Epithelial cell of esophagus (primary cell): Measurements from ENCODE around the gene TMEM81.
A peak's percentile ranks its signal among the peaks of the same experiment; 100 is the strongest.

Source experiments
- DNase-seq: peaks from one replicate; pipeline ENCODE4 v3.0.0; 2010; ENCODE audit warnings: low read depth
- H3K4me3 ChIP-seq: 2 replicates; pipeline ENCODE4 v1.5.1; 2011; ENCODE audit warnings: mild to moderate bottlenecking, low read length, control low read depth
- TF ChIP-seq, protein P1 (sequence below): IDR thresholded peaks from 2 replicates; pipeline ENCODE4 v1.5.1; 2011; ENCODE audit warnings: low read depth, mild to moderate bottlenecking, low read length, control low read depth, inconsistent platforms; ENCODE audit not compliant: insufficient read depth; ENCODE audit errors: missing control alignments

TMEM81 gene

DNA sequence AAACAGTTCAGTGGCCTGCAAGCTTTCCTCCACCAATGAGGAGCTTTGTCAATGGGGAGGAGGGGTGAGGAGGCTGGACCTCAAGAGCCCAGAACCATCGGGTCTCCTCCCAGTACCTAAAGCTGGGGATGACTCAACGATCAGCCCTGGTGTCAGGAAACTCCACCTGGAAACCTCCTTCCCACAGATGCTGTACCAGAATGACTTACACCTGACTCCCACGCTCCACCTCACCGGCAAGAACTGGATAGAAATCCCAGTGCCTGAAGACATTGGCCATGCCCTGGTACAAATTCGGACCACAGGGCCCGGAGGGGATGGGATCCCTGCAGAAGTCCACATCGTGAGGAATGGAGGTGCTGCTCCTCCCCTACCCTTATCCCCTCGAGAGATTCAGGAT is 11.4 kb downstream of the TMEM81 start:
- peak; percentile 74 for DNase-seq
- TF ChIP-seq, protein P1, sequence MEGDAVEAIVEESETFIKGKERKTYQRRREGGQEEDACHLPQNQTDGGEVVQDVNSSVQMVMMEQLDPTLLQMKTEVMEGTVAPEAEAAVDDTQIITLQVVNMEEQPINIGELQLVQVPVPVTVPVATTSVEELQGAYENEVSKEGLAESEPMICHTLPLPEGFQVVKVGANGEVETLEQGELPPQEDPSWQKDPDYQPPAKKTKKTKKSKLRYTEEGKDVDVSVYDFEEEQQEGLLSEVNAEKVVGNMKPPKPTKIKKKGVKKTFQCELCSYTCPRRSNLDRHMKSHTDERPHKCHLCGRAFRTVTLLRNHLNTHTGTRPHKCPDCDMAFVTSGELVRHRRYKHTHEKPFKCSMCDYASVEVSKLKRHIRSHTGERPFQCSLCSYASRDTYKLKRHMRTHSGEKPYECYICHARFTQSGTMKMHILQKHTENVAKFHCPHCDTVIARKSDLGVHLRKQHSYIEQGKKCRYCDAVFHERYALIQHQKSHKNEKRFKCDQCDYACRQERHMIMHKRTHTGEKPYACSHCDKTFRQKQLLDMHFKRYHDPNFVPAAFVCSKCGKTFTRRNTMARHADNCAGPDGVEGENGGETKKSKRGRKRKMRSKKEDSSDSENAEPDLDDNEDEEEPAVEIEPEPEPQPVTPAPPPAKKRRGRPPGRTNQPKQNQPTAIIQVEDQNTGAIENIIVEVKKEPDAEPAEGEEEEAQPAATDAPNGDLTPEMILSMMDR: no peak
- no peak overlapping the region for H3K4me3 ChIP-seq

DNA sequence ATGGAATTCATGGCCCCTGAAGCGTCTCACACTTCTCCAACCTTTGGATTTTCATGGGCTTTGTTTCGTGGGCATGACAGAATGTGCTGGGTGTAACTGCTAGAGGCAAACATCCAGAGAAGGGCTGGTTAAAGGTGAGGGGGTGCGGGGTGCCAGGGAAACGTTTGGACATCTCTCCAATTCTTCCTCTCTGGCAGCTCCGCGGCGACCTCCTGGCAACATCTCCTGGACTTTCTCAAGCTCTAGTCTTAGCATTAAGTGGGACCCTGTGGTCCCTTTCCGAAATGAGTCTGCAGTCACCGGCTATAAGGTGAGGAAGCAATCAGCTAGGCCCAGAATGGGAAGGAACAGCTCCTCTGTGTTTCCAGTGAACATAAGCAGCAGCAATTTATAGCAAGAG is 12.0 kb downstream of the TMEM81 start:
- no peak for DNase-seq
- no peak overlapping the region for H3K4me3 ChIP-seq
- TF ChIP-seq, protein P1: no peak

DNA sequence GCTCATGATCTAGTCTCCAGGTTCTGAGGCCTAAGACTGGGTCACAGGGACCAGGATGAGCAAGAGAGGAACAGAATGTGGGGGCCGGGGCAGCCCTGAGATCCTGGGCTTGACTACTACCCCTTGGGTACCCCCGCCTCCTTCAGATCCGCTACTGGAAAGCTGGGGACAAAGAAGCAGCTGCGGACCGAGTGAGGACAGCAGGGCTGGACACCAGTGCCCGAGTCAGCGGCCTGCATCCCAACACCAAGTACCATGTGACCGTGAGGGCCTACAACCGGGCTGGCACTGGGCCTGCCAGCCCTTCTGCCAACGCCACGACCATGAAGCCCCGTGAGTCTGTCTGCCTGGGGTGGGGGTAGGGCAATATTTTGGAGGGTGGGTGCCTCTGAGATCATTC is 12.5 kb downstream of the TMEM81 start:
- no peak overlapping the region for H3K4me3 ChIP-seq
- DNase-seq: no peak
- TF ChIP-seq, protein P1: no peak

DNA sequence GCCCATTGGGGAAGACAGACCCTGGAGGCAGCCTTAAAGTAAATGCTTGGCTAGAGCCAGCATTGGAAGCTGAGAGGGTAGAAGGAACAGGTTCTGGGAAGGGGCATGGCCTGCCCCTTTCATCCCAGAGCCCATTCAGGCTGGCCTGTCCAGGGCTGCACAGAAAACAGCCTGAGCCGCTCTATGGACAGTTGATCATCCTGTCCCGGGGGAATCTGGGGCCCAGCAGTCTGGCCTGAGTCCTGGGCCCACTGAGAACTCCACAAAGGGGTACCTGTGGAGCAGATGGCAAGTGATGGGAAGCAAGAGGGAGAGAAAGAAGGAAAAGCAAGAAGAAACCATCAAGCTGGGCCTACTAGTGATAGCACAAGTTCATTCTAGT is 13.2 kb downstream of the TMEM81 start:
- TF ChIP-seq, protein P1: no peak
- H3K4me3 ChIP-seq: no peak overlapping the region
- no peak for DNase-seq

DNA sequence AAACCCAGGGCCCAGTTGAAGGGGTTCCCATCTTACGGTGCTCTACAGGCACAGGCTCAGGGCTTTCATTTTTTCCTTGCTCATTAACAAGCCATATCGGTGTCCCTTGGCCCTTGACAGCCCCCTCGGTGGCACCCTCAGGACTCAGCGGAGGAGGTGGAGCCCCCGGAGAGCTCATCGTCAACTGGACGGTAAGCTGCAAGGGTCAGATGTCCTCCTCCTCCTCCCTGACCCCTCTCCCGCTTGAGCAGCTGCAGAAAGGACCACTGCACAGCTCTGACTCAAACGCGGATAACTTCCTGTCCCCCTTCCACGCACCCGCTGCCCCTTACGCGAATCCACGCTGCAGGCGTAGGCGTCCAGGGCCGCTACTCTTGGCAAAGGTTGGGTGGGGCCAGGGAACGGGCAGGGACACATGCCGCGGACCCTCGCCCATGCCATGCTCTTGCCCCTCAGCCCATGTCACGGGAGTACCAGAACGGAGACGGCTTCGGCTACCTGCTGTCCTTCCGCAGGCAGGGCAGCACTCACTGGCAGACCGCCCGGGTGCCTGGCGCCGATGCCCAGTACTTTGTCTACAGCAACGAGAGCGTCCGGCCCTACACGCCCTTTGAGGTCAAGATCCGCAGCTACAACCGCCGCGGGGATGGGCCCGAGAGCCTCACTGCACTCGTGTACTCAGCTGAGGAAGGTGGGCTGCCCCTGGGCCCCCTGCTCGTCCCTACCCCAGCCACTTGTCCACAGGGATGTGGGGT is 14.7 kb downstream of the TMEM81 start:
- TF ChIP-seq, protein P1: no peak
- H3K4me3 ChIP-seq: no peak overlapping the region
- DNase-seq: no peak

DNA sequence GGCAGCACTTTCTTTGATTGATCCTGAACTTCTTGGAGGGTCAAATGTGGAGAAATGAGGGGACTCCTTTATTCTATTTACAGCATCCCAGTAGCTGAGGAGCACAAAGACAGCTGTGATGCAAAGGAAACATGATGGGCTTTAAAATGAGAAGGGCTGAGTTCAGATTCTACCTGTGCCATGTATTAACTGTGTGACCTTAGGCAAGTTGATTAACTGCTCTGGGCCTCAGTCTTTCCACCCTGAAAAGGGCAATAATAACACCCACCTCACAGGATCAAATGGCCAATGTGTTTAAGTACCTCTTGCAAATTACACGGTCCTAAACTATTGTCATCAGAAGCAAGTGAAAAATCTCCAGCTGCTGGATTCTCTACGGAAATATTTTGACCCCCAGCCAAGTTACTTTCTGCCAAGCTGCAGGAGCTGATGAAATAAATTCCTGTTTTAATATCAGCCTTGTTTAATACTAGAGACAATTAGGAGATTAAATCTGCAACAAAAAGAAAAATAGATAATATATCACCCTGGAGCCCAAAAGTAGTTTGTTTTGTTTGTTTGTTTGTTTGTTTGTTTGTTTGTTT is 15.7 kb downstream of the TMEM81 start:
- no peak for DNase-seq
- H3K4me3 ChIP-seq: no peak overlapping the region
- TF ChIP-seq, protein P1: no peak

DNA sequence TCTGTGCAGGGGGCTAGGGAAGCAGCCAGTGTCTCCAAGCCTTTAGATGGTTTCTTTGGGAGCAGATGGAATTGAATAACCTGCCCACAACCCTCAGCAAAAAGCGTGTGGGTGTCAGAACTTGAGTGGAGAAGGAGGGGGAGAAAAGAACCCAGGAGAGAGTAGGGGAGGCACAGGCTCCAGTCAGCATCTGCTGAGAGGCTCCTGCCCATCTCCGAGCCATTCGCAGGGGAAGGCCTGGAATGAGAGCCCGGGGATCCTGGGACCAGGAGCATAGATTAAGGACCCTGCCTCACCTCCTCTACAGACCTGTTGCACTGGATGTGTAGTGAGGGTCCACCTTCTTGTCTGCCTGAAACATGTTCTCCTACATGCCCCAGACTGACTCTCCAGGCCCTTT is 16.3 kb downstream of the TMEM81 start:
- DNase-seq: no peak
- no peak overlapping the region for H3K4me3 ChIP-seq
- TF ChIP-seq, protein P1: no peak
